Transverse colon (tissue), 4 donors: ENCODE data around the gene PROM2. TPM values are rescaled to one million over a fixed set of nuclear protein-coding genes. Genes with fewer than 3 reads are reported as not detected.

Source experiments
- DNase-seq: peaks from one replicate; pipeline ENCODE4 v3.0.0-alpha.2; 2019
- H3K27ac ChIP-seq, 4 donors: fragments of 200-600 bp; sonication (generic); 2 replicates each; pipeline ENCODE4 v1.5.1; 2016 to 2018; ENCODE audit warnings: inconsistent platforms in 4 of 4
- H3K27me3 ChIP-seq: fragments of 200-600 bp; sonication (generic); 2 replicates; pipeline ENCODE4 v1.5.1; 2017; ENCODE audit warnings: inconsistent platforms
- H3K36me3 ChIP-seq, 4 donors: fragments of 200-600 bp; sonication (generic); 2 replicates each; pipeline ENCODE4 v1.5.1; 2017 to 2019; ENCODE audit warnings: inconsistent platforms in 4 of 4
- H3K4me1 ChIP-seq, 4 donors: fragments of 200-600 bp; sonication (generic); 2 replicates each; pipeline ENCODE4 v1.5.1; 2017 to 2020; ENCODE audit warnings: inconsistent platforms in 4 of 4
- H3K4me3 ChIP-seq, 4 donors: fragments of 200-600 bp; sonication (generic); 1 replicate in 1 of 4; 2 replicates in 3 of 4; pipeline versions ENCODE4 v1.5.1 to v1.6.1; 2017 to 2019; ENCODE audit warnings: inconsistent platforms in 4 of 4
- H3K9me3 ChIP-seq, 2 donors: fragments of 200-600 bp; sonication (generic); 2 replicates each; pipeline ENCODE4 v1.5.1; 2017 to 2019; ENCODE audit warnings: inconsistent platforms in 2 of 2
- CTCF ChIP-seq, 5 experiments: fragments of 200-600 bp in 3 of 5; fragments of 450-650 bp in 2 of 5; sonication (generic) in 3 of 5; IDR thresholded peaks; 1 replicate in 2 of 5; 2 replicates in 3 of 5; pipeline ENCODE4 v1.5.1; 2016 to 2017; ENCODE audit warnings: antibody characterized with exemption in 5 of 5, inconsistent platforms in 3 of 5, mild to moderate bottlenecking in 2 of 5, moderate library complexity in 1 of 5
- EP300 ChIP-seq: sonication (generic); formaldehyde crosslinking; IDR thresholded peaks from one replicate; pipeline ENCODE4 v1.6.1; 2017; ENCODE audit warnings: antibody characterized with exemption, low read depth
- POLR2A ChIP-seq: fragments of 450-650 bp; IDR thresholded peaks from one replicate; pipeline ENCODE4 v1.6.1; 2016; ENCODE audit warnings: antibody characterized with exemption, mild to moderate bottlenecking, moderate library complexity
- POLR2AphosphoS5 ChIP-seq, 3 donors: sonication (generic); formaldehyde crosslinking; IDR thresholded peaks; one replicate each; pipeline ENCODE4 v1.6.1; 2016; ENCODE audit warnings: antibody characterized with exemption in 3 of 3
- WGBS, 2 donors: methylation state at CpG; one replicate each; pipeline ENCODE4 v1.1.5; 2018; ENCODE audit warnings: low coverage in 1 of 2; 5-methylcytosine and 5-hydroxymethylcytosine counted together
- in situ Hi-C, 4 donors: fragments of 200-750 bp; cut with MboI; loops; one replicate each; pipeline versions ENCODE4 v1.15.0 to v1.15.1; 2017; ENCODE audit warnings: low sequenced_read_pairs in 3 of 4, low pct_ligation_motif_present in 1 of 4, low pct_unique_long_range_greater_than_20kb in 1 of 4
- intact Hi-C: fragments of 100-400 bp; cut with DNase I; formaldehyde crosslinking; loops from one replicate; pipeline ENCODE4 v1.15.1; 2023; ENCODE audit warnings: low total_unique reads
- total RNA-seq, 4 donors: library from RNA; depleted of rRNA; stranded (reverse); fragments of >200 nt; gene quantifications; one replicate each; pipeline ENCODE4 v1.1.0, GENCODE V29; 2016

Gene PROM2
- total RNA-seq, 4 donors from 2014 or later = 20.2 to 46.6 (median 28.6) TPM

- H3K4me3 ChIP-seq = no peak overlapping the region
- no peaks in the 10 kb centered on the region for H3K9me3 ChIP-seq
- in situ Hi-C loops = no loop called here
- intact Hi-C loops = no loop called here
- no peak for DNase-seq
- no peak overlapping the region for H3K27ac ChIP-seq
- WGBS, 2 donors = 51% methylated on average over 8 of the region's 8 CpGs; no CpG with 5 or more reads in 1 of the 2 donors
- no peaks in the 10 kb centered on the region for H3K27me3 ChIP-seq
- TF ChIP-seq POLR2AphosphoS5 (IDR thresholded peaks at IDR 0.05) = no peak
- no peak for TF ChIP-seq CTCF (IDR thresholded peaks at IDR 0.05)
- no peak for TF ChIP-seq POLR2A
- no peak for TF ChIP-seq EP300
- no peaks in the 10 kb centered on the region for H3K36me3 ChIP-seq
- peaks cover 0 to 11% (median 7%) of the 10 kb centered on the region in 4 donors for H3K4me1 ChIP-seq
Observed at GRCh38 chr2:95309599-95309998, 35.4 kb downstream of the PROM2 start.

- no peak for DNase-seq
- intact Hi-C loops (no loop called here), in situ Hi-C loops (loop anchor here in 1 of 4 donors (10.0 kb wide), 1 partner anchor 85 kb away; no protein-coding TSS in a partner anchor)
- no peaks in the 10 kb centered on the region for H3K27me3 ChIP-seq
- H3K27ac ChIP-seq = no peak overlapping the region
- no peaks in the 10 kb centered on the region for H3K36me3 ChIP-seq
- TF ChIP-seq CTCF (IDR thresholded peaks at IDR 0.05) (no peak), EP300 (no peak), POLR2AphosphoS5 (IDR thresholded peaks at IDR 0.05) (no peak), POLR2A (no peak)
- no peak overlapping the region for H3K4me3 ChIP-seq
- 70% methylated on average over 8 of the region's 8 CpGs; no CpG with 5 or more reads in 1 of the 2 donors for WGBS, 2 donors
- no peaks in the 10 kb centered on the region for H3K9me3 ChIP-seq
- peaks cover 0 to 9% (median 5%) of the 10 kb centered on the region in 4 donors for H3K4me1 ChIP-seq
Observed at GRCh38 chr2:95310216-95310615, 36.0 kb downstream of the PROM2 start.

- Histone ChIP-seq H3K9me3 (no peaks in the 10 kb centered on the region), H3K36me3 (no peaks in the 10 kb centered on the region), H3K4me1 (peaks cover 0 to 7% (median 3%) of the 10 kb centered on the region in 4 donors), H3K4me3 (no peak overlapping the region), H3K27me3 (no peaks in the 10 kb centered on the region), H3K27ac (no peak overlapping the region)
- TF ChIP-seq CTCF (IDR thresholded peaks at IDR 0.05) = no peak
- 56% methylated on average over 4 of the region's 4 CpGs; no CpG with 5 or more reads in 1 of the 2 donors for WGBS, 2 donors
- in situ Hi-C loops (loop anchor here in 1 of 4 donors (10.0 kb wide), 1 partner anchor 86 kb away; no protein-coding TSS in a partner anchor), intact Hi-C loops (no loop called here)
- peak; percentile 45 for DNase-seq
Observed at GRCh38 chr2:95310651-95311050, 36.4 kb downstream of the PROM2 start.

- Histone ChIP-seq H3K36me3 (no peaks in the 10 kb centered on the region), H3K27ac (no peak overlapping the region), H3K9me3 (no peaks in the 10 kb centered on the region), H3K27me3 (no peaks in the 10 kb centered on the region), H3K4me3 (no peak overlapping the region), H3K4me1 (no peaks in the 10 kb centered on the region)
- 83% methylated on average over 23 of the region's 26 CpGs; no CpG with 5 or more reads in 1 of the 2 donors for WGBS, 2 donors
- DNase-seq = no peak
- TF ChIP-seq EP300 (no peak), POLR2AphosphoS5 (IDR thresholded peaks at IDR 0.05) (no peak), POLR2A (no peak), CTCF (IDR thresholded peaks at IDR 0.05) (no peak)
- in situ Hi-C loops = loop anchor here in 1 of 4 donors (10.0 kb wide), 1 partner anchor 87 kb away; no protein-coding TSS in a partner anchor
- intact Hi-C loops = no loop called here
Observed at GRCh38 chr2:95311815-95312542, 37.7 kb downstream of the PROM2 start.
